HG03558 (cell line): ENCODE data around the gene LGALS9C.
"Not testable (repeated sequence)": the region's sequence is repeated elsewhere in the genome, so short reads cannot be mapped to it uniquely, and the experiment has no call there.

Experiments
- ATAC-seq: cut with Tn5 transposase; IDR thresholded peaks from one replicate; pipeline ENCODE4 v1.9.1; 2021; ENCODE audit warnings: moderate number of reproducible peaks; ENCODE audit not compliant: unreplicated experiment; ENCODE audit errors: extremely low read depth

LGALS9C gene

DNA sequence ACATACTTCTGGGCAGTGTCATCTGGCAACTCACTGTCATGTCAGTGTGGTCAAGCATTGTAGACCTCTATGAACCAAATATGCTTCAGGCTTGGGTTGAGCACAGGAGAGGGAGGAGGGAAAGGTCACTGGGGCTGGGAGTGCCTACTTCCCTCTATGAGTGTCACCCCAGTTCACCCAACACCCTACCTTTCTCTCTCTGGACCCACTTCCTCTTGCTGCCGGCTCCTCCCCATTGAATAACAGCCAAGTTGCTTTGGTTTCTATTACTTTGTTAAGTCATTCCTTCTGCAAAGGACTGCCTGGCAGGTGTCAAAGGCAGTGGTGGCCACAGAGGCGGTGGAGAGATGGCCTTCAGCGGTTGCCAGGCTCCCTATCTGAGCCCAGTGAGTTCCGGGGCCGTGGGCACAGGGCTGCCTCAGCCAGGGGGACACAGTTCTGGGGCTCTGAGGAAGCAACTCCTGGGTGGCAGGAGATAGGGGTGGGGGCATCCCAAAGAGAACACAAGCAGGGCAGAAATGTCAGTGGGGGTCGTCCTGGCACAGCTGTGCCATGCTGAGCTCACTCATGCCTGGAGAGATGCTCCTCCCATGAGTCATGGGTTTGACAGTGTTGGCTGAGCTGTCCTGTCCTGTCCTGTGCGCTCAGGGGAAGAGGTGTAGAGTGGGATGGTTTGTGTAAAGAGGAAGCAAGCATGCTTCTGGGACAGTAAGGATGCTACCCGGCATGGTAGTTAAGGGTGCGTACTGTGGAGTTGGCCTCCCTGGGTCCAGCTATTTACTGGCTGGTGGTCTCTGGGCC lies at the start of gene LGALS9C:
LGALS9C (plus strand) TSS at position 282 of the 801 bp plus-strand sequence; CDS start at position 348, 66 bp downstream.
- ATAC-seq, result not testable (repeated sequence)

DNA sequence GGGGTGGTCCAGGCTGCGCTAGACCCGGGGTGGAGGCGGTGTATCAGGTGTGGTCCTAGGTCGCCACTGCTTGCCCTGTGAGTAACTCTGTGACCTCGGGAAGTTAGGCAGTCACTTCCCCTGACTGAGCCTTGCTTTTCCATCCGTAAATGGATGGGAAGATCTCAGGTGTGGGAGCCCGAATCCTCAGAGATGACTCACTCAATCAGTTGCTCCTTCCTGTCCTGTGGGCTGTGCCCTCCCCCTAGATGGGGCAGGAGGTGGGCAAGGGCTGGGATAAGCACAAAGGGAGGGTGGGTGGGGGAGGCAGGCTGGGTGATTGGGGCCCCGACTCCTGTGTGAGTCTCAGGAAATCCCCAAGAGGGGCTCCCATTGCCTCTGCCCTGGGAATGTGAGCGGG lies 44.4 kb upstream of the LGALS9C start:
- not testable (repeated sequence) for ATAC-seq

DNA sequence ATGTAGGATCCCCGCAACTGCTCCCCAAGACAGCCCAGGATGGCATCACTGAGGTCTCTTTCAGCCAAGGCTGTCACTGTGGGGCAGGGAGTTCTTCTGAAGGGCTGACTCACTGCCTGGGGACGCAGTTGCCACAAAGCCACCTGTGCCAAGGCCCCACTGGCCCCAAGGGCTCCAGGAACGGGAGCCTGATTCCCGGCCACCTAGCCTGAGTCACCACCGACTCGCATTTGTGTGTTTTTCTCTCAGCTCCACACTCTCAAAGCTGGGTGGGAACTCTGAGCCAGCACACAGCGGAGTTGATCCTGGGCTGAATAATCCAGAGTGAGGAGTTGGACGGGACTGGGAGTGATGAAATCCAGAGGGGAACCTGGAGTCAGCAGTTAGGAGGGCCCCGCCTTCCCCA lies 37.1 kb upstream of the LGALS9C start:
- not testable (repeated sequence) for ATAC-seq

GRCh38 chr17:18442093-18442492 lies 34.5 kb upstream of the LGALS9C start:
- ATAC-seq, result not testable (repeated sequence)

DNA sequence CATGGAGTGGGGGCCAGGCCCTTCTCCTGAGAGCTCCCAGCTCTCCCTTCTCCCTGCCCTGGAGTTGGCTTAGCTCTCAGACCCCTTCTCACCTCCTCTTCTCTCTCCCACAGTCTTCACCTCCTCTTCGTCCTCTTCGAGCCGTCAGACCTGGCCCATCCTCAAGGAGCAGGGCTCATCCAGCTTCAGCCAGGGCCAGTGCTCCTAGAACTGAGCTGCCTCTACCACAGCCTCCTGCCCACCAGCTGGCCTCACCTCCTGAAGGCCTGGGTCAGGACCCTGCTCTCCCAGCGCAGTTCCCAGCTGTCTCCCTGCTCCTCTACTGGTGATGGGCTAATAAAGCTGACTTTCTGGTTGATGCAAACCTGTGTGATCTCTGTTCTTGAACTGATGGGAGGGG lies 34.1 kb upstream of the LGALS9C start:
- ATAC-seq, result not testable (repeated sequence)

DNA sequence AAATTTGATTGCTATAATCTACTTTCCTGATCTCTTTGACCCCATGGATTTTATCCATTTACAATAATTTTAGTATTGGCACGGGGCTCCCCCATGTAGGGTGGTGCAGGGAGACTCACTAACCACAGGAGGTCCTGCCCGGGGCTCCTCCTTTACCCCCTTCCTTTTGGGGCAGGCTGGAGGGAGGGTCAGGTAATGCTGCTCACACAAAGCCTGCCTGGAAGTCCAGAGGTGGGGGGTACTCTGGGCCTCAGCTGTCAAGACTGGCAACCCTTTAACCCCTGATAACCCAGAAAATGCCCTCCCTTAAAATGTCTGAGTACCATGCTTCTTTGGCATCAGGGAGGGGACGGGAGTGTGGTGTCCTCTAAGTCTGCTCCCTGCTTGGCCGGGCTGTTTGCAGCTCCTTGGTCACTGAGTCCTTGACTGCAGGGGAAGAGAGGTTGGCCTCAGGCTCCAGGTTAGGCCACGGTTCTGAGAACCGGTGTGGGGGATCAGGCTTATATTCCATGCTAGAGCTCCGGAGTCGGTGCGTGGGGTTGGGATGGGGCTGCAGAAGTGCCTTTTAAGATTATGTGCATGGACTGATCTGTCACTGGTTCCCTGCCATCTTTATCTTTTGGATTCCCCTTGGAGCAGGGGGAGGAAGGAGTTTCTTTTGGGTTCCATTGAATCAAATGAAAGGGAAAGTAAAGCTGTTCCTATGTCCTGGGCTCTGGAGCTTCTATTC lies 28.9 kb upstream of the LGALS9C start:
- not testable (repeated sequence) for ATAC-seq

- not testable (repeated sequence) for ATAC-seq
Measured at GRCh38 chr17:18448311-18448710, 28.3 kb upstream of the LGALS9C start.

- ATAC-seq, result not testable (repeated sequence)
Measured at GRCh38 chr17:18449833-18450232, 26.8 kb upstream of the LGALS9C start.

DNA sequence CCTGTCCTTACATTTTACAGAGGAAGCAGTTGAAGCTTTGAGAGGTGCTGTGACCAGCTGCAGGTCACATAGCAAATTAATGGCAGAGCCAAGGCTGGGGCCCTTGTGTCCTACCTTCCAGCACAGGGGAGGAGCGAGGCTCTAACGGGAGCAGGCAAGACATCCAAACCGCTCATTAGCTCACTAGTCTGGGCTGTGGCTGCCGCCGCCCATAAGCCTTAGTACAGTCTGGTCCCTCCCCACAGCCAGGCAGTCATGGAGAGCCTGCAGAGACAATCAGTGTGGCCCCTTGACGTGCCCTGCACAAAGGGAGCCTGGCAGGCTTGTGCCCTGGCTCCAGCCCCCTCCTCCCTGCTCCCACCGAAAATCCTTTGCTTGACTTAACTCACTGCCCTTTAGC lies 25.6 kb upstream of the LGALS9C start:
- ATAC-seq, result not testable (repeated sequence)

GRCh38 chr17:18451969-18452368 lies 24.6 kb upstream of the LGALS9C start:
- ATAC-seq, result not testable (repeated sequence)

- ATAC-seq, result not testable (repeated sequence)
Measured at GRCh38 chr17:18459035-18459434, 17.6 kb upstream of the LGALS9C start.

DNA sequence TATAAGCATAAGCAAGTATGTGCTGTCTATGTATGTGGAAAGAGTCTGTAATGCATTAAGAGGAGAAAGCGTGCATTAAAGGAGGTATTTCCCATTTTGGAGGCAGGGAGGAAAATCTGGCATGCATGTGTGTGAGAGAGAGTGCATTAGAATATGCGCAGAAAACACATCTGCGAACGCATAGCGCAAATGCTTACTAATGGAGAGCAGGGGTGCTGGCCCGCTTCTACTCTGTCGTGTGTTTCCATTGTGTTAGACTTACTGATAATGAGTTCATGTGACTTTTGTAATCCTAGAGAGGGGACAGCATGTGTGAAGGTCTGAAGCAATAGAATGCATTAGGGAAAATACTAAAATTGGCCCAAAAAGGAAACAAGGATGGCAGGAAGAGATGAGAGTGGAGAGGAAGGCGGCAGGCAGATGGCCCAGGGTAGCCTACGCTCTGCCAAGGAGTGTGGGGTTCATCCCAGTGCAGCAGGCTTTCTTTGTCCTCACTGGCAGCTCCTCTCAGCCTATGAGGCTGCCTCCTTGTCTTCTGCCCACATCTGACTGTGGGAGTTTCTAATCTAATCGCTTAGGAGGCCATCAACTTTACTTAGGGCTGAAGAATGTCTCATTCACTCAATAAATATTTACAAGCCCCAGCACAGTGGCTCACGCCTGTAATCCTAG lies 12.6 kb upstream of the LGALS9C start:
- not testable (repeated sequence) for ATAC-seq

DNA sequence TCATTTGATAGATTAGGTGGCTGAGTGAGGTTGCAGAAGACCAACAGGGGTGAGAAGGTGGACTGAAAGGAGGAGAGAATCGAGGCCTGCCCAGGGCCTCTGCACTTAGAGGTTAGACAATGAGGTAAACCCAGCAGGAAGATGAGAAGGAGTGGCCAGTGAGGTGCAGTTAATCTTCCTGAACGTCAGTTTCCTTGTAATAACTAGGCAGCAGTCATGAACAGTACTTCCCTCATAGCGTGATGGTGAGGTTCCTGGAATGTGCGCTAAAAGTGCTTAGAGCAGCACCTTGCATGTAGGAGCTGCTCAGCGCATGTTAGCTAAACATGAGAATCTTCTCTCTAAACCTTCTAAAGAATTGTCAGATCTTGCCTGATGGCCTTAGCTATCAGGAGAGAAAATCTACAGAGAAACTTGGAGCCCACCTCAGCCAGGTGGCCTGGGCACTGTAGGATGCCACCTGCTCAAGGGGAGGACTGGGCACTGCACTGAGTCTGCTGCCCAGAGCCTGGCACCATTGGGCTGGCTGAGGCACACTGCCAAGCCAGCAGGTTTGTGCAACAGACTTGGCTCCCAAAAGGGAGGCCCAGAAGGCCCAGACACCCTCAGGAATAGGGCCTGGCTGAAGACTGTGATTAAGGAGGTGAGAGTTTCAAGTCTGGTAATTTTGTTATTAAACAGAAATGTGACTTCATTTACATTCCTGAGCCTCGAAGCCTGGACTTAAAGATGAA lies 10.2 kb upstream of the LGALS9C start:
- not testable (repeated sequence) for ATAC-seq

DNA sequence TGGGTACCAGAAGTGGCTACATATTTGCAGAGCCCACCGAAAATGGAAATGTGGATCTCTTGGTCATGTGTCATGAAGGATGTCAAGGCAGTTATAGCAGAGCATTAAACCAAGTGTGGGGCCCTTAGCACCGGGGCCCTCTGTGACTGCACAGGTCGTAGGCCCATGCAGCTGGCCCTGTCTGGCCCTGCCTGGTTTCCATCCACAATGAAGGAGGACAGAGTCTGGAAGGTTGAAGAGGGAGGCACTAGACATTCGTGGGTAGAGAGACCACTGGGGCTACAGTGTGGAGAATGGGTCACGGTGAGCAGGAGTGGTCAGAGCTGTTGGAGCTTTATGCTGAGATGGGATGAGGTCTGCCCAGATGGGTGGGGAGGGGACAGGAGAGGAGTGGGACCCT lies 9.6 kb upstream of the LGALS9C start:
- ATAC-seq, result not testable (repeated sequence)

GRCh38 chr17:18468472-18469171 lies 8.0 kb upstream of the LGALS9C start:
- not testable (repeated sequence) for ATAC-seq

- ATAC-seq, result not testable (repeated sequence)
Measured at GRCh38 chr17:18469837-18470236, 6.8 kb upstream of the LGALS9C start.

- not testable (repeated sequence) for ATAC-seq
Measured at GRCh38 chr17:18470345-18470930, 6.2 kb upstream of the LGALS9C start.

GRCh38 chr17:18473967-18474366 lies 2.6 kb upstream of the LGALS9C start:
- ATAC-seq, result not testable (repeated sequence)

DNA sequence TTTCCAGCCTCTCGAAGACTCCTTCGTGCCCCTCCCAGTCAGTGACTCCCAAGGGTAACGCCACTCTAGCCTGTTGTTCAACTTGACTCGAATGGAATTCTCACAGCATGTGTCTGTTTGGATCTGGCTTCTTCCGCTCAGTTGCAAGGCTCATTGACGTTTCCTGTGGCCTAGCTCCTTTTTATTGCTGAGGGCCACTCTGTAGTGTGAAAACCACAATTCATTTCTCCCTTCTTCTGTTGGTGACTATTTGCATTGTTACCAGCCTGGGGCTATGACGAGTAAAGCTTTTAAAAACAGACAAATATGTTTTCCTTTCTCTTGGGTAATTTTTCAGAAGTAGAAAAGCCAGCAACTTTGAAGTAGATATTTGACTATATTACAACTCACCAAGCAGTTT lies 1.8 kb upstream of the LGALS9C start:
- not testable (repeated sequence) for ATAC-seq
